BJ (cell line): ENCODE measurements around the gene FRMPD1. TPM values are rescaled to one million over a fixed set of nuclear protein-coding genes. Genes with fewer than 3 reads are reported as not detected.

Experiments
- CTCF ChIA-PET: fragments of 350-600 bp; formaldehyde crosslinking; extraction: SDS; loops from one replicate; lab custom pipeline; 2021; ENCODE audit warnings: antibody characterized with exemption, inconsistent platforms; lab: Yijun Ruan, JAX
- POLR2A ChIA-PET: fragments of 300-600 bp; sonication (Branson Sonifier 250); formaldehyde crosslinking; extraction: SDS; loops from one replicate; lab custom pipeline; 2021; ENCODE audit warnings: antibody characterized with exemption; lab: Charles Lee
- DNase-seq: peaks from one replicate; pipeline ENCODE4 v3.0.0-alpha.2; 2011; ENCODE audit warnings: low read depth
- H3K27me3 ChIP-seq: 2 replicates; pipeline ENCODE4 v1.6.0; 2011; ENCODE audit warnings: low read length; ENCODE audit not compliant: control insufficient read depth, insufficient read depth
- H3K36me3 ChIP-seq: 2 replicates; pipeline ENCODE4 v1.5.1; 2011; ENCODE audit warnings: low read length; ENCODE audit not compliant: control insufficient read depth, insufficient read depth
- H3K4me3 ChIP-seq: 2 replicates; pipeline ENCODE4 v1.5.1; 2011; ENCODE audit warnings: low read depth, mild to moderate bottlenecking, control low read depth, low read length
- CTCF ChIP-seq: IDR thresholded peaks from 2 replicates; pipeline ENCODE4 v1.5.1; 2011; ENCODE audit warnings: low read depth, mild to moderate bottlenecking, control low read depth, inconsistent platforms, low read length, moderate library complexity; ENCODE audit not compliant: insufficient read depth
- polyA plus RNA-seq: library from polyadenylated mRNA; depleted of rRNA; stranded (reverse); fragments of >200 nt; gene quantifications from 2 replicates; pipeline ENCODE4 v1.2.3, GENCODE V29; 2011

FRMPD1 gene
- polyA plus RNA-seq, 1 experiment = not detected

- no peaks in the 10 kb centered on the region for H3K36me3 ChIP-seq
- no peak for TF ChIP-seq CTCF
- peaks cover 8% of the 10 kb centered on the region; the same call in 1 of the 2 replicates for H3K27me3 ChIP-seq
- no peak for DNase-seq
- CTCF ChIA-PET = interaction anchor here (1.1 kb wide), 1 partner anchor 18 kb away, joined by 3 read pairs; no protein-coding TSS in a partner anchor
- POLR2A ChIA-PET = no interaction called here
- no peak overlapping the region for H3K4me3 ChIP-seq
Measured at GRCh38 chr9:37609735-37610397, 40.9 kb upstream of the FRMPD1 start.

GRCh38 chr9:37611014-37611413 lies 39.7 kb upstream of the FRMPD1 start:
- Histone ChIP-seq H3K36me3 (no peaks in the 10 kb centered on the region), H3K4me3 (no peak overlapping the region), H3K27me3 (peaks cover 5% of the 10 kb centered on the region; the same call in 1 of the 2 replicates)
- no peak for DNase-seq
- CTCF ChIA-PET = no interaction called here
- POLR2A ChIA-PET = no interaction called here
- no peak for TF ChIP-seq CTCF

DNA sequence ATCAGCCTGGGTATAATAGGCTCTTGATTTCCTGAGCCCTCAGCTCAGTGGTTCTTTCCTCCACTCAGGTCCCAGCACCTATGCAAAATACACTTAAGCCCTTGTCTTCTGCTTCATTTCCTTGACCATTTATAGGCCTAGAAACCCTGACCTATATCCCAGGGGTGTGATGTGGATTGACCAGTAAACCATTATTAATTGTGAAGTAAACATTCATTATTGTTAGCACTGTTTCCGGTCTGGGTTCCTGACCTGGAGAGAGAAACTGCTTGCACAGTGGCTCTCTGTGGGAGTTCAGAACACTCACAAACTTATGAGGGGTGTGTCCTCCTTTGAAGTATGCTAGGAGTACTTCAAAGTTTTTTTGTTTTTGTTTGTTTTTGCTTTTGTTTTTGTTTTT lies 38.8 kb upstream of the FRMPD1 start:
- POLR2A ChIA-PET = no interaction called here
- CTCF ChIA-PET = interaction anchor here (0.9 kb wide), 1 partner anchor 133 kb away, joined by 3 read pairs; no protein-coding TSS in a partner anchor
- no peak for TF ChIP-seq CTCF

DNA sequence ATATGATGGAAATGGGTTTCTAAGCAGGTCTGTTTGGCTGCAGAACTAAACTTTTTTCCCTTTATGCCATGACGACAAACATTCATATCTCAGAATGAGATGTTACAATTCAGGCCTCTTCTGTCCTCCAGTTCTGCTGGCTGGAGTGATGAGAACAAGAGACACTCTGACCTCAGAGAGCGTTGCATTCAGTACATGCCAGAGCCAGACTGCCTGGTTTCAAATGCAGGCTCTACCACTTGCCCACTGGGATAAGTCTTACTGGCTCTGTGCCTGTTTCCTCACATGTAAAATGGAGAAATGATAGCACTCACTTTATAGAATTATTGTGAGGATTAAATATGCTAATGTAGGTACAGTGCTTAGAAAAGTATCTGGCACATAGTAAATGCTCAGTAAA lies 33.6 kb upstream of the FRMPD1 start:
- Histone ChIP-seq H3K36me3 (no peaks in the 10 kb centered on the region), H3K27me3 (no peaks in the 10 kb centered on the region), H3K4me3 (no peak overlapping the region)
- TF ChIP-seq CTCF = no peak
- no peak for DNase-seq
- POLR2A ChIA-PET = interaction anchor here (0.6 kb wide), 1 partner anchor 19 kb away, joined by 3 read pairs; no protein-coding TSS in a partner anchor
- CTCF ChIA-PET = no interaction called here

More for the DNA sequence above, 38.8 kb upstream of the FRMPD1 start:
- no peak for DNase-seq
- peaks cover 5% of the 10 kb centered on the region; the same call in 1 of the 2 replicates for H3K27me3 ChIP-seq
- no peak overlapping the region for H3K4me3 ChIP-seq
- no peaks in the 10 kb centered on the region for H3K36me3 ChIP-seq

GRCh38 chr9:37617832-37618231 lies 32.9 kb upstream of the FRMPD1 start:
- Histone ChIP-seq H3K4me3 (no peak overlapping the region), H3K27me3 (no peaks in the 10 kb centered on the region), H3K36me3 (no peaks in the 10 kb centered on the region)
- no peak for TF ChIP-seq CTCF
- POLR2A ChIA-PET = interaction anchor here (0.6 kb wide), 1 partner anchor 19 kb away, joined by 3 read pairs; no protein-coding TSS in a partner anchor
- no peak for DNase-seq
- CTCF ChIA-PET = no interaction called here
